Activated CD8-positive, alpha-beta memory T cell treated with anti-CD3 and anti-CD28 coated beads for 1 hour (primary cell): ENCODE data around the gene KCNQ1.

ENCODE experiments used
- DNase-seq, 2 donors: peaks; one replicate each; pipeline ENCODE4 v3.0.0-alpha.2; 2020; ENCODE audit warnings: low read depth in 1 of 2; ENCODE audit errors: extremely low read depth in 1 of 2

KCNQ1 gene

DNA sequence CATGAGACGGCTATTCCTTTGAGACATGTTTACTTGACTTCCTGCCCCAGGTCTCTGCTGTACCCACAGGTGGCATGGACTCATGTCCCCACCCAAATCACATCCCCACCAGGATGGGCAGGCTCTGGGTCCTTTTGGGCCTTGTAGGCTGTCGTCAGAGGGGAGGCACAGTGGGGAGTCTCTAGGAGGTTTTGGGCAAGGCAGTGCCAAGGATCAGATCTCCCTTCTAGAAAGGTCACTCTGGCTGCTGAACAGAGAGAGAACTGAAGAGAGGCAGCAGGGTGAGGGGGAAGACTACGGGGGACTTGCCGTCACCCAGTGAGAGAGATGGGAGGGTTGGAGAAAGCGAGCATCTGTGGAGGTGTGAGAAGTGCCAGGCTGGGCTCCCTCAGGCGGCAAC, 259.5 kb downstream of the KCNQ1 start:
- DNase-seq = no peak

- no peak for DNase-seq
Observed at GRCh38 chr11:2704896-2705606, 260.2 kb downstream of the KCNQ1 start.

GRCh38 chr11:2706321-2706720, 261.5 kb downstream of the KCNQ1 start:
- no peak for DNase-seq

DNA sequence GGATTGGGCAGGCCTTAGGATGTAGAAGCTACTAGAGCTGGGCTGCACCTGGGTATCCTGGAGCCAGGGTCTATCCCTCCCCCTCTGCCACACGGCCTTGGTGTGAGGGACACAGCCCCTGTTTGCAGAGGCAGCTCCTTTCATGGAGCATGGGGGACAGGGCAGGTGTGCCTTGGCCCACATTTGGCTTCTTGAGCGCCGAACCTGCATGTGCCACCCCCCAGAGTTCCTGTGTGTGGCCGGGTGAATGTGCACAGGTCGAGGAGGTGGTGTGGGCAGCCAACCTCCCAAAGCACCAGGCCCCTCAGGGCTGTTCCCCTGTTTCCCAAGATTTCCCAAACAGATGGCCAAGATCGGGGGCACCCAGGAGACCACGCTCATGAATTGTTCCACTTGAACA, 262.9 kb downstream of the KCNQ1 start:
- DNase-seq = no peak

GRCh38 chr11:2708151-2708581, 263.4 kb downstream of the KCNQ1 start:
- no peak for DNase-seq

GRCh38 chr11:2708757-2709281, 264.0 kb downstream of the KCNQ1 start:
- no peak for DNase-seq

DNA sequence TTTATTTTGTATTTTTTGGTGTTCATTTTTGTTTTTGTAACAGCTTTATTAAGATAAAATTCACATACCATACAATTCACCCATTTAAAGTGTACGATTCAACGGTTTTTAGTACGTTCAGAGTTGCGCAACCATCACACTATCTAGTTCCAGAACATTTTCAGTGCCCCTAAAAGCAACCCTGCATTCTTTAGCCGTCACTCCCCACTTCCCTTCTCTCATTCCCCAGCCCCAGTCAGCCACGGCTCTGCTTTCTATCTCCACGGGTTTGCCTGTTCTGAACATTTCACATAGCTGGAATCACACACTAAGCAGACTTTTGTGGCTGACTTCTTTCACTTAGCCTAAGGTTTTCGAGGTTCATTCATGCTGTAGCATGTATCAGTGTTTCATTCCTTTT, 264.6 kb downstream of the KCNQ1 start:
- no peak for DNase-seq

GRCh38 chr11:2711161-2711560, 266.4 kb downstream of the KCNQ1 start:
- DNase-seq = no peak

DNA sequence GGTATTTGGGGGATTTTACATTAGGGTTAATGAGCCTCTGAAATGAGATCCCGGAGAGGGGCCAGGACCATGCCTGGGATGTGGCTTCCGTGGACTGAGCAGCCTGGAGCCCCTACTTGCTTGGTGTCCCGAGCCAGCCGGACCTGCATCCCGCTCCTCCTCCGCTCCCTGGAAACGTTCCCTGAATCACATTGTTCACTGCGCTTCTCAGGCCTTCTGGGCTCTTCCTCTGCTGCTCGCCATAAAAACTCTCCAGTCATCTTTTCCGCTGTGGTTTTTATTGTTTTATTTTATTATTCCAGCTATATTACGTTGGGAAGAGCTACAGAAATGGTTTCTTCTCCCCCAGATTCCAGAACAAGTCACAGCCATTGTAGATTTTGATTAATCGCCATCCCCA, 268.3 kb downstream of the KCNQ1 start:
- no peak for DNase-seq

- no peak for DNase-seq
Observed at GRCh38 chr11:2713661-2714462, 269.1 kb downstream of the KCNQ1 start.

GRCh38 chr11:2714463-2714800, 269.6 kb downstream of the KCNQ1 start:
- no peak for DNase-seq

- DNase-seq = no peak
Observed at GRCh38 chr11:2714871-2715270, 270.1 kb downstream of the KCNQ1 start.

DNA sequence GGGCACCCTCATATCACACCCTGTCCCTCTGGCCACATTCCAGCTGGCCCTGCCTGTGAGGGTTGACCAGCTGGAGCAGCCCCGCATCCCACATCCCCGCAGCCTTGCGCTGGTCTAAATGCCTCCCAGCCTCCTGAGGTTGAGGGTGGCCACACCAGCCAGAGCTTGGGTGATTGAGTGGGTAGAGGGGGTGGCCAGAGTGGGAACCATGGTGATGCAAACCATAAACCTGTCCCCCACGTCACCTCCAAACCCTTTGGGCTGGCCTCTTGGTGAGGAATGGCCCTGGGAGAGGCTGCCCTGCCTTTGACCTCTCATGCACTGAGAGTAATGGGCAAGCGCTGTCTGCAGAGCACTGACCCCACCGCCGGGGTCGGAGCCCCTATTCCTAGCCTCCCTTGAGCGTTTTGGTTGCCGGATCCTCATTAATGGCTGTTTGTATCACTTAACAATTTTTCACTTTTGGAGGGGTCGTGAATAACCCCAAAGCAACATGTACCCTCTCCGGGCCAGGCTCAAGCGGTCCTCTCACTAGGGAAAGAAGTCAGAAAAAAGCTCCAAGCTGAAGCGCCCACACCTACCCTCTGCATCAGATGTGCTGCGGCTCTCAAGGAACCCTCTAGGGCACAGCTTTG, 271.0 kb downstream of the KCNQ1 start:
- DNase-seq = no peak

GRCh38 chr11:2716376-2717095, 271.7 kb downstream of the KCNQ1 start:
- DNase-seq = no peak

- no peak for DNase-seq
Observed at GRCh38 chr11:2717561-2718325, 272.9 kb downstream of the KCNQ1 start.

- DNase-seq = no peak
Observed at GRCh38 chr11:2718817-2719438, 274.1 kb downstream of the KCNQ1 start.

DNA sequence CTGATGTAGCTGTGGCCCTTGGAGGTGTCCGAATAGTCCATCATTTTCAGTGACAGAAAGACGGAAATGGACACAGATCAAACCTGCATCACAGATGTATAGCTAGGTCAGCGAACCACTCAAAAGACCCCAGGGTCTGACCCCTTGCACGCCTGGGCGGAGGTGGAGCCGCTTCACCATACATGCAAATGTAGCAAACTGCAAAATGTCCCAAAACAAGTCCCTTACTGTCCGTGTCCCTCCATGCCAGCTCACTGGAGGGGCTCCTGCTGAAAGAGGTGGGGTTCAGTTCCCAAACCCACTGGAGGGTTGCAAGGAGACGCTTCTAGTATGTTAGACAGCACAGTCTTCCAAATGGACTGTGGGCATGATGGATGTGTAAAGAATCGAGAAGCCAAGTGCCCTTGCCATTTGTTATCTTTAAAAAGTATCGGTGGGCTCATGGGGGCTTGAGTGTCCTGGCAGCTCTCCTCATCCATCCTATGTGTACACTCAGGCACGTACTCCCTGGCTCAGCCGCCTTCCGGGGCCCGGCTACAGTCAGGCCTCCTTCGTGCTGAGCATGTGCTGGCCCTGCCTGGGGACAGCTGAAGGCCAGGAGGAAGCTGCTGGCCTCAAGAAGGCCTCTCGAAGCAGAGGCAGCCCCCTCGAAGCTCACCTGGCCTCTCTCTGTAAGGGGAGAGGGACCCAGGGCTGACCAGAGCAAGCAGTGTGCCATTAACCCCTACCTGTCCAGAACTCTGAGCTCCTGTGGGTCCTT, 275.2 kb downstream of the KCNQ1 start:
- DNase-seq = no peak

GRCh38 chr11:2721210-2721916, 276.6 kb downstream of the KCNQ1 start:
- DNase-seq = no peak

DNA sequence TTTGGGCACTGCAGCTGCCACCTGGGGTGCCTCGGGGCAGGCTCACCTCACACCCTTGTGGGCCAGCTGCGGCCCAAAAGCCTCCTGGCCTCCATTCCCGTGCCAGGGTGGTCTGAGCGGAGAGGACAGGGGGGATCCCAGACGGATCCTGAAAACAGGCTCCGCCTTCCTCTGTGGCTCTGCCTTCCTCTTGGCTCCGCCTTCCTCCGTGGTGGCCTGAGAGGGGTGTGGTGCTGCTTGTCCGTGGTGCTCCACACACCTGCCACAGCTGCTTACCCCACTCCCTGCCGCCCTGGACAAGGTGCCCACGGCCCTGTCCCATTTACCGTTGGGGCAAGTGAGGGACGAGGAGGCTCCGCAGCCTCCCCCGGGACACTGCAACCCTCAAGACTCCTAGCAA, 278.1 kb downstream of the KCNQ1 start:
- DNase-seq = no peak
